Motor neuron (in vitro differentiated cells): ENCODE results near the gene SDK2. TPM values are rescaled to one million over a fixed set of nuclear protein-coding genes. Genes with fewer than 3 reads are reported as not detected.

Experiments used
- ATAC-seq, 8 experiments: fragments of 200-7000 bp; cut with Tn5 transposase; replicated peaks in 6 of 8; 2 replicates each; pipeline ENCODE4 v1.8.0; 2021; ENCODE audit warnings: mild to moderate bottlenecking in 8 of 8, moderate library complexity in 8 of 8
- H3K27ac ChIP-seq, 2 donors: fragments of 250-450 bp; sonication (Bioruptor Pico); 2 replicates each; pipeline ENCODE4 v1.9.0; 2021; ENCODE audit warnings: antibody characterized with exemption in 2 of 2, mild to moderate bottlenecking in 2 of 2, moderate library complexity in 1 of 2
- H3K4me1 ChIP-seq, 2 donors: fragments of 250-450 bp; sonication (Bioruptor Pico); replicated peaks in 1 of 2; 2 replicates each; pipeline ENCODE4 v1.6.1; 2021; ENCODE audit warnings: antibody characterized with exemption in 2 of 2, mild to moderate bottlenecking in 2 of 2, moderate library complexity in 1 of 2
- H3K4me3 ChIP-seq, 5 donors: fragments of 250-450 bp; sonication (Bioruptor Pico); 2 replicates each; pipeline ENCODE4 v1.9.0; 2021; ENCODE audit warnings: antibody characterized with exemption in 5 of 5, mild to moderate bottlenecking in 5 of 5, moderate library complexity in 4 of 5
- WGBS, 10 experiments: fragments of 450-650 bp; shearing (Covaris generic); methylation state at CpG; one replicate each; pipeline ENCODE4 v1.0.0; 2022; 5-methylcytosine and 5-hydroxymethylcytosine counted together
- in situ Hi-C, 9 experiments: fragments of 400-800 bp; cut with MboI; loops; one replicate each; pipeline ENCODE4 v1.15.0; 2021; ENCODE audit warnings: low sequenced_read_pairs in 9 of 9, low pct_unique_long_range_greater_than_20kb in 2 of 9; ENCODE audit not compliant: unreplicated experiment in 9 of 9
- total RNA-seq, 8 experiments: library from RNA; unstranded; fragments of 300-600 nt; gene quantifications; 2 replicates each; pipeline versions ENCODE4 v1.2.3 to v1.2.4, GENCODE V29; 2022

The SDK2 gene
- total RNA-seq, 8 experiments from 2014 or later, result 0.59 to 22.0 (median 10.7) TPM

- ATAC-seq, result peak in 4 of 8 experiments; percentile 11 to 27 (median 19)
- H3K27ac ChIP-seq, result peak overlapping the region in 1 of 2 donors; percentile 12
Observed at GRCh38 chr17:73348018-73348828, 296.0 kb downstream of the SDK2 start.

DNA sequence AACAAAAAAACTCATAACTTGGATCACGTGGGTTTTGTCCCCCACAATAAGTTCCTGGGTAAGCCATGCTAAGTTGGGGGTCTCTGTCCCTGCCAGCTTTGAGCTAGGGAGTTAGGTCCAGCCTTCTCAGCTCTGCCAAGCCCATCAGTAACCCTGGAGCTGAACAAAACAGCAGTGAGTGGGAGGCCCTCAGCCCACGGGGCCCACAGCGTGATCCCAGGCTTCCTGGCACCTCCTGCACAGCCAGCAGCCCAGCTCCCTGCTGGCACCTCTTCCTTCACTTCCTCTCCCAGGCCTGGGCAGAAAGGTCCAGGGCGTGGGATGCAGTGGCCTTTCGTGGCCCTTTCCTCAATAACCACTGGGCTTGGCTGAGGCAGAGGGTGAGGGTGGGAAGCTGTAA lies 296.9 kb downstream of the SDK2 start:
- no peak for ATAC-seq

More at GRCh38 chr17:73348018-73348828, 296.0 kb downstream of the SDK2 start:
- WGBS, 10 experiments, result 20 to 100% (median 78%) methylated on average over 1 to 4 of the region's 19 CpGs; no CpG with 5 or more reads in 4 of the 10 experiments
- in situ Hi-C loops, result no loop called here
- Histone ChIP-seq H3K4me3 (no peak overlapping the region), H3K4me1 (peaks cover 44 to 50% of the 10 kb centered on the region in 2 donors)

DNA sequence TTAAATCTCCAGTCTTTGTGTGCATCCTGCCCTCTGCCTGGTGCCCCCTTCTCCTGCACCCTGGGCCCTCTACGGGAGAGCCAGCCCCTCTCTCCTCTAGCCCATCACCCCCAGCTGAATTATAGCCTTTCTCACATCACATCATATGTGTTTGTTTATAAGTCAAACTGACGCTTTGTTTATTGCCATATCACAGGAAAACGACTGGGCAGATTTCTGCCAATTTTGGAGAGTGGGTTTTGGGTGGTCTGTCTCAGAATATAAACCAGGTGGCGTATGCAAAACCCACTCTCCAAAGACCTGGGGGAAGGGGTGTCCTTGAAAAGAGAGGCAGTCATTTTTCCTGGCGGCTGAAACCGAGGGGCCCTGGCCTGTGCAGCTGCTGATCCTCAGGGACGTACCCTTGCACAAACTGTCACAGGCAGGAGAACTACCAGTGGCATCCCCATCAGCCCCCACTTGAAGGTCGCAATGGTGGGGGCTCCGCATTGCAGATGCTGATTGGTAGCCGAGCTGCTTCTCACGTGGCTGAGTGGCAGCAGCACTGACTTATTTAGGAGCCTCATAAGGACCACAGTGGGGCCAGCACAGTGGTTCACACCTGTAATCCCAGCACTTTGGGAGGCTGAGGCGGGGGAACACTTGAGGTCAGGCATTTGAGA lies 297.6 kb downstream of the SDK2 start:
- peak overlapping the region in 1 of 2 donors; percentile 8 for H3K27ac ChIP-seq
- in situ Hi-C loops, result no loop called here
- H3K4me3 ChIP-seq, result no peak overlapping the region
- peaks cover 58 to 65% of the 10 kb centered on the region in 2 donors for H3K4me1 ChIP-seq
- ATAC-seq, result no peak
- WGBS, 10 experiments, result 8 to 80% (median 71%) methylated on average over 1 to 11 of the region's 12 CpGs; no CpG with 5 or more reads in 2 of the 10 experiments

More for the DNA sequence above, 296.9 kb downstream of the SDK2 start:
- H3K27ac ChIP-seq, result peak overlapping the region in 1 of 2 donors; percentile 12
- WGBS, 10 experiments, result 17 to 100% (median 73%) methylated on average over 1 to 4 of the region's 5 CpGs; no CpG with 5 or more reads in 7 of the 10 experiments
- peaks cover 52 to 58% of the 10 kb centered on the region in 2 donors for H3K4me1 ChIP-seq
- in situ Hi-C loops, result no loop called here
- H3K4me3 ChIP-seq, result no peak overlapping the region

GRCh38 chr17:73343739-73344454 lies 300.3 kb downstream of the SDK2 start:
- peaks cover 62 to 66% of the 10 kb centered on the region in 2 donors for H3K4me1 ChIP-seq
- ATAC-seq, result peak in 5 of 8 experiments; percentile 1 to 23 (median 16)
- H3K27ac ChIP-seq, result peak overlapping the region; percentile 92 to 99
- peak overlapping the region in 1 of 5 donors; percentile 12 for H3K4me3 ChIP-seq
- in situ Hi-C loops, result no loop called here
- WGBS, 10 experiments, result 24 to 71% (median 55%) methylated on average over 2 to 6 of the region's 11 CpGs; no CpG with 5 or more reads in 4 of the 10 experiments

GRCh38 chr17:73343168-73343634 lies 301.0 kb downstream of the SDK2 start:
- peak; percentile 50 to 75 (median 69) for ATAC-seq
- in situ Hi-C loops, result no loop called here
- H3K4me3 ChIP-seq, result peak overlapping the region in 2 of 5 donors; percentile 6 to 12
- H3K4me1 ChIP-seq, result peaks cover 61 to 69% of the 10 kb centered on the region in 2 donors
- H3K27ac ChIP-seq, result peak overlapping the region; percentile 92 to 99
- 0 to 20% (median 3%) methylated on average over 2 to 8 of the region's 17 CpGs; no CpG with 5 or more reads in 6 of the 10 experiments for WGBS, 10 experiments

DNA sequence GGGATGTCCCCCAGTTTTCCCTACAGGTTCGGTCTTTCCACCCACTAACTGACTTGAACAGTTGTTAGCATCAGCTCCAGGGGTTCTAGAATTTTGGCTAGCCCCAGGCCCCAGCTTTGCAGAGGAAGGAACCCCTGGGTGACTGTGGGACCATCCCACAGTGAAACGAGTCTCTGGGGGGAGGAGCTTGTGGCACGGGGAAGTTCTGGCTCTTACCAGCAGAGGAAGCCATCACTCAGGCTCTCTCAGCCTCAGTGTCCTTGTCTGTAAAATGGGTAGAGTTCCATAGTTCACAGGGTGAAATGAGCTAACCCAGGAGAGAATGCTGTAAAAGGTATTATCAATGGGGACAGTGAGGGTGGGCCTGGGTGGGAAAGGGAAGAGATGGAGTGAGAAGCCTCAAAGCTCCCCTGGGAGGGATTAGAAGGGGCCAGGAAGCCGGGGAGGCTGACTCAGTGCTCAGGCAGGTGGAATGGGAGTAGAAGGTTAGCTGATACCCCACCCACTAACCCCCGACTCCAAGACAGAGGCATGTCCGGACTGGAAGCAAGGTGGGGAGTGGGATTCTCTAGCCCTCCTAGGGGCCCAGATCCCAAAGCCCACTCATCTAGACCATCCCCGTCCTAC lies 301.6 kb downstream of the SDK2 start:
- peak overlapping the region in 3 of 5 donors; percentile 6 to 16 (median 12) for H3K4me3 ChIP-seq
- ATAC-seq, result peak in 2 of 8 experiments; percentile 10 to 29

GRCh38 chr17:73342050-73342522 lies 302.2 kb downstream of the SDK2 start:
- peak; percentile 22 to 80 (median 78) for ATAC-seq
- H3K4me3 ChIP-seq, result peak overlapping the region in 2 of 5 donors; percentile 6 to 16
- H3K4me1 ChIP-seq, result peaks cover 61 to 70% of the 10 kb centered on the region in 2 donors
- 0 to 50% (median 33%) methylated on average over 1 to 2 of the region's 12 CpGs; no CpG with 5 or more reads in 7 of the 10 experiments for WGBS, 10 experiments
- peak overlapping the region; percentile 92 to 99 for H3K27ac ChIP-seq
- in situ Hi-C loops, result no loop called here

More for the DNA sequence above, 301.6 kb downstream of the SDK2 start:
- in situ Hi-C loops, result no loop called here
- 33 to 43% methylated on average over 1 of the region's 7 CpGs; no CpG with 5 or more reads in 8 of the 10 experiments for WGBS, 10 experiments
- Histone ChIP-seq H3K4me1 (peaks cover 61 to 69% of the 10 kb centered on the region in 2 donors), H3K27ac (peak overlapping the region; percentile 92 to 99)

- WGBS, 10 experiments, result 20 to 40% (median 30%) methylated on average over 1 to 8 of the region's 15 CpGs; no CpG with 5 or more reads in 3 of the 10 experiments
- peak overlapping the region in 2 of 5 donors; percentile 6 to 14 for H3K4me3 ChIP-seq
- in situ Hi-C loops, result no loop called here
- peak in 4 of 8 experiments; percentile 9 to 42 (median 18) for ATAC-seq
- H3K4me1 ChIP-seq, result peaks cover 61 to 70% of the 10 kb centered on the region in 2 donors
- H3K27ac ChIP-seq, result peak overlapping the region; percentile 70 to 99
Observed at GRCh38 chr17:73341350-73342049, 302.7 kb downstream of the SDK2 start.

- Histone ChIP-seq H3K27ac (no peak overlapping the region), H3K4me3 (no peak overlapping the region), H3K4me1 (peaks cover 67 to 76% of the 10 kb centered on the region in 2 donors)
- in situ Hi-C loops, result no loop called here
- peak in 3 of 8 experiments; percentile 46 to 65 (median 56) for ATAC-seq
- 0 to 100% (median 86%) methylated on average over 1 to 6 of the region's 7 CpGs; no CpG with 5 or more reads in 2 of the 10 experiments for WGBS, 10 experiments
Observed at GRCh38 chr17:73340093-73340596, 304.1 kb downstream of the SDK2 start.

DNA sequence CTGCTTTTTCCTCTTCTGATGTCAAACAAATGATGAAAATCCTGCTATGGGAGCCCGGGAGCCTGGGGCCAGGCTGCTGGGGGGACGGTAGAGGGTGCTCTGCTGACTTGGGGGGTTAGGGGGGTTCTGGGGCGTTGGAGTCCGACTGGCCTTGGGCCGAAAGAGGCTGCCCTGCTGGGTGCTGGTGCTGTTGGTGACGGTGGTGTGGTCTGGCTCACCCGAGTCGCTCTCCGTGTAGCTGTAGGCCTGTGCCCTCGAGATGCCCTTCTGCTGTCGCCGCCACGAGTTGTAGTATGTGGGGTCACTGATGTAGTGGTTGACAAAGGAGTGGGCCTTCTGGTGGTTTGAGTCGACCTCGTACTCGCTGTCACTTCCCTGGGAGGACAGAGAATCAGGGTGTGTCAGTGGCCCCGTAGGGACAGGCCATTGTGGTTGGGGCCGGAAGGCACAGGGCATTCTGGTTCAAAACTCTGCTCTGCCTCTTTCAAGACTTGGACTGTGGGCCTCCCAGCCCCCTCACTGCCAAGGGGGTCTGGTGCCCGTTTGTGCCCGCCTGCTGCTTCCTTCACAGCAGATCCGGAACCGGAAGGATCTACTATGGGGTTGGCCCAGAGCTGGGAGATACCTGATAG lies 305.6 kb downstream of the SDK2 start:
- in situ Hi-C loops, result no loop called here
- no peak overlapping the region for H3K4me3 ChIP-seq
- WGBS, 10 experiments, result 33 to 100% (median 93%) methylated on average over 2 to 5 of the region's 22 CpGs; no CpG with 5 or more reads in 5 of the 10 experiments
- H3K27ac ChIP-seq, result peak overlapping the region in 1 of 2 donors; percentile 60
- H3K4me1 ChIP-seq, result peaks cover 58 to 67% of the 10 kb centered on the region in 2 donors
- ATAC-seq, result no peak

DNA sequence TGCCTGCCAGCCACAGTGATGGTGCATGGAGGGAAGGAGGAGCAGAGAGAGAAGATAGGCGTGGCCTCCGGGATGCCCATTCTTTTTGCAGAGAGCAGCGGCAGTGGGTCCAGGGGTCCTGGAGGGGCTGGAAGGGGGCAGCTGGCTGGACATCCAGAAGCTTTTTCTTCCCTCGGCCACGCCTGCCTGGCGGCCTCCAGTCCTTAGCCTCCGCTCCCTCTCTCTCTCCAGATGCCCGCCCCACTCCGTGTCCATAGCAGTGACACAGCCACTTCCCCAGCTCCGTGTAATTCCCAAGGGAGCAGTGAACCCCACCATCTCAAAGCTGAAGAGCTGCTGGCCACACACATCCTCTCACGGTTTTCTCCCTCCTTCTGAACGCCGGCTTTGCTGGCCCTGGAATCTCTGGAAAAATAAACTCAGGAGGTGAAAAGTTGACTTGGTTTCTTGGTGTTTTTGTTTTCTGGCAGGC lies 306.2 kb downstream of the SDK2 start:
- peaks cover 54 to 62% of the 10 kb centered on the region in 2 donors for H3K4me1 ChIP-seq
- in situ Hi-C loops, result no loop called here
- ATAC-seq, result peak in 5 of 8 experiments; percentile 1 to 39 (median 4)

More for the DNA sequence above, 306.2 kb downstream of the SDK2 start:
- peak overlapping the region; percentile 10 to 60 for H3K27ac ChIP-seq
- H3K4me3 ChIP-seq, result no peak overlapping the region
- 0 to 80% (median 60%) methylated on average over 1 to 10 of the region's 13 CpGs; no CpG with 5 or more reads in 3 of the 10 experiments for WGBS, 10 experiments
